ENCODE data around the gene TEDC2.
A peak's percentile ranks its signal among the peaks of the same experiment; 100 is the strongest.
"Not testable (repeated sequence)": the region's sequence is repeated elsewhere in the genome, so short reads cannot be mapped to it uniquely, and the experiment has no call there.

TEDC2 gene

GRCh38 chr16:2467528-2468232, 7.8 kb downstream of the TEDC2 start:
- DNase-seq, result peak; percentile 35

DNA sequence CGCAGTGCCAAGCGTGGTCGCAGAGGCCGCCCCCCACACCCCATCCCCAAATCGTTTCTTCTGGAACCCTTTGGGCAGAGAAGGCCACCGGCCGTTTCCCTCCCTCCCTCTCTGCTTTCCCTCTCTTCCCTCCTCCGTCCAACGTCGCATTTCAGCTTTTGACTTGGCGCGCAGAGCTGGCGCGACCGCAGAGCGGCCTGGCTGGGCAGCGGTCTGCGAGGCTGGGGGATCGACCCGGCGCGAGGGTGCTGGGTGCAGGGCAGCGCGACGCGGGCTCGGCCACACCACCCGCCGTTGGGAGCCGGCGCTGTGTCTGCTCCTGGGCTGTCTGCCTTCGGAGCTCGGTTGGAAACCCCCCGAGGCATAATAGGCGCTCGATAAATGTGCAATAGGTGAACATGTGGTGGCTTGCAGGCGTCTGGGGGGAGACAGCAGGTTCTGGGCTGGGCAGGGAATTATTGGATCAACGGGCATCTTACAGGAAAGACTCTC, 8.4 kb downstream of the TEDC2 start:
- no peak for DNase-seq

- DNase-seq, result no peak
Observed at GRCh38 chr16:2468725-2469398, 9.0 kb downstream of the TEDC2 start.

DNA sequence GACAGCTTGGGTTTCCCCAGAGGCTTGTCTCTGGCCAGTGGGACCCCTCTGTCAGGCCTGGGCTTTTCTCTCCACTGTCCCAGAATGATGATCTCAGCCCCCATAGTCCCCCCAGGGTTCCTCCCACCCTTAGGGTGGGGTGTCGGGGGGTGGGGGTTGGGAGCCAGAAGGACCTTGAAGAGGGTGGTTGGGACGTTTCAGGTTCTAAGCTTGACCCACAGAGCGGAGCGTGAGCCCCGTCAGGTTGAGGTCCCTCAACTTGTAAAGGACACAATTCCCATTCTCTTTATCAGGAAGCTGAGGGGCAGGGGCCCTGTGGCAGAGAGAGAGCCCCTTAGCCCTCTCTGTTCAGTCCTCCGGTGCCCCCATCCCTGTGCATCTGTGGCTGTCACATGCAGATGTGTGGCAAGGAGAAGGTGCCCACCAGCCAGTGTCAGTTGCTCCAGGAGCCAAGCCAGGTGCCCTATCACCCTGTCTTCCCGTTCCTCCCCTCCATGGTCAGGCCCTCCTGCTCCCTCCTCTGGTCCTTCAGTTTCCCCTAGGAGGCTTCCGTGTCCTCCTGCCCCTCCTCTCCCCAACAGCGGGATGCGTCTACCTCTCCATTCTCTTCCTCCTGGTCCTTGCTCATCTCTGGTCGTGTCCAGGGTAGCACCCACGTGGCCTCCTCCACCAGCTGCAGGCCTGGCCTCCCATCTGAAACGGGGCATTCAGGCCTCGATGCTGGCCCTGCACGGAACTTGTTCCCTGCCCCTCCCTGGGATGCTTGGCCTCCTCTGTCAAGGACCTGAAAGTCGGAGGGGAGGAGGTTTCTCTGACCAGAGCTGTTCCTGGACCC, 9.7 kb downstream of the TEDC2 start:
- DNase-seq, result no peak

- no peak for DNase-seq
Observed at GRCh38 chr16:2470234-2470601, 10.3 kb downstream of the TEDC2 start.

DNA sequence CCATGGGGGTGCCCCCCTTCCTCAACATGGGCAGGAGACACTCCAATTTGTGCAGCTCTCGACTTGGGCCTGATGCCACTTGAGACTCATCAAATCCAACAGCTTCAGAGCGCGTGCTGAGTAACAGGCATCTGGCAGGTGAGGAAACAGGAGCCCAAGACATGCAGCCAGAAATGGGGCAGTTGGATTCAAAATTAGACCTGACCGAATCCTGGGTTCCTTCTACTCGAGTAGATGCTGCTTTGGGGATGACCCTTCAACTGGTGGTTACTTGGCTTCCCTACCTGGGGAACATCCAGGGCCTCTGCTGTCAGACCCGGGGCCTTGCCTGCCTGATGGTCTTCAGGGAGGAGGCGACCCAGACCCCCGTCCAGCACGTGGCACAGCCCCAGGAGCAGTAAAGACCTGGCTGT, 10.7 kb downstream of the TEDC2 start:
- no peak for DNase-seq

DNA sequence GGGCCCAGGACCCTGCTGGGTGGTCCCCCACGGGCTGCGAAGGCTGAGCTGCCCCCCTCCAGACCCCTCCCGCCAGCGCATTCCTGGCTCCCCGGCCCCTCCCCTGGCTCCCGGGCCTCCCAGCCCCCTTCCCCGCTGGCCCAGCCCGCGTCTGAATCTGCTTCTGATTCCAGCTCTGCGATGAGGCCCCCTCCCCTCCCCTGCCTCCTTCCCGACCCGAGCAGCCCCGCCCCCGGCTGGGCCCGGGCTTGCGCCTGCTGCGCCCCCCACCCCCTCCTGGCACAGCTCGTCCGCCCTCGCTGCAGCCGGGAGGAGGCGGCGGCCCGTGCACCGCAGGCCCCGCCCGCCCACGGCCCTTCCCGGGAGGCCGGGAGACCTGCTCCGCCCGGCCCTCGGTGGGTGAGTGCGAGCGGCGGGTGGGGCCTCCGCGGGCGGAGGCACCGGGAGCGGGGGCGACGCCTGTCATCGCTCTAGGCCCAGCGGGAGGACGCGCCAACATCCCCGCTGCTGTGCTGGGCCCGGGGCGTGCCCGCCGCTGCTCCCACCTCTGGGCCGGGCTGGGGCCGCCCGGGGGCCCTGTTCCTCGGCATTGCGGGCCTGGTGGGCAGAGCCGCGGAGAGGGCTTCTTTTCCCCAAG, 11.2 kb downstream of the TEDC2 start, which contains the start of gene NTN3:
NTN3 (plus strand) TSS at position 282 of the 637 bp plus-strand sequence. CDS start 405 bp downstream, outside the sequence.
- DNase-seq, result no peak

GRCh38 chr16:2471653-2472487, 12.0 kb downstream of the TEDC2 start:
- no peak for DNase-seq

DNA sequence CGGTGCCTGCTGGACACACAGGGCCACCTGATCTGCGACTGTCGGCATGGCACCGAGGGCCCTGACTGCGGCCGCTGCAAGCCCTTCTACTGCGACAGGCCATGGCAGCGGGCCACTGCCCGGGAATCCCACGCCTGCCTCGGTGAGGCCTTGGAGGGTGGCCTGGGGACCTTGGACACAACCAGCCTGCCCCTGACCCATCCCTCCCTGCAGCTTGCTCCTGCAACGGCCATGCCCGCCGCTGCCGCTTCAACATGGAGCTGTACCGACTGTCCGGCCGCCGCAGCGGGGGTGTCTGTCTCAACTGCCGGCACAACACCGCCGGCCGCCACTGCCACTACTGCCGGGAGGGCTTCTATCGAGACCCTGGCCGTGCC, 12.6 kb downstream of the TEDC2 start:
- DNase-seq, result no peak

DNA sequence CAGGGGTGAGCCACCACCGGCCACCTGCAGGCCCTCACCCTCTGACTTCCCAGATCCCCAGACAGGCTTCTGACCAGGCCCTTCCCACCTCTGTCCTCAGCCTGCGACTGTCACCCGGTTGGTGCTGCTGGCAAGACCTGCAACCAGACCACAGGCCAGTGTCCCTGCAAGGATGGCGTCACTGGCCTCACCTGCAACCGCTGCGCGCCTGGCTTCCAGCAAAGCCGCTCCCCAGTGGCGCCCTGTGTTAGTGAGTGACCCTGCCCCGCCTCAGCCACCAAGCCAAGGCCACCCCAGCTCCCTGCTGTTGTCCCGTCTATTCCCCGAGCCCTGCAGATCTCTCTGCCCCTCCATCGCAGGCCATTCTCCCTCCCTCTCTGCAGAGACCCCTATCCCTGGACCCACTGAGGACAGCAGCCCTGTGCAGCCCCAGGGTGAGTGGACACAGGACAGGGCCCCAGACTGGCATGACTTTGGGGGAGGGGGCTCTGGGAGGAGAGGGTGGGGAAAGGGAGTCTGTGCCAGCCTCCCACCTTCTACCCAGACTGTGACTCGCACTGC, 13.1 kb downstream of the TEDC2 start:
- no peak for DNase-seq

DNA sequence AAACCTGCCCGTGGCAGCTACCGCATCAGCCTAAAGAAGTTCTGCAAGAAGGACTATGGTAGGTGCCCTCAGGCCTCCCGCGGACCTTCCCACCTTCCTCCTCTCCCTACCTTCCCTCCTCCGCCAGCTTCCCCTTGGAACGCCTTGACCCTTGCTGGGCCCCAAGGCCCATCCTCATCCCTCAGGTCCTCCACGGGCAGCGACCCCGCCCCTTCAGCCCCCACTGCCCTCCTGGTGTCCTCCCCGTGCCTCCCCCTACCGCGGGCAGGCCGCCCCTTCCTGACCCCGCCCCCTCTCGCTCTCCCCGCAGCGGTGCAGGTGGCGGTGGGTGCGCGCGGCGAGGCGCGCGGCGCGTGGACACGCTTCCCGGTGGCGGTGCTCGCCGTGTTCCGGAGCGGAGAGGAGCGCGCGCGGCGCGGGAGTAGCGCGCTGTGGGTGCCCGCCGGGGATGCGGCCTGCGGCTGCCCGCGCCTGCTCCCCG, 13.6 kb downstream of the TEDC2 start:
- peak; percentile 47 for DNase-seq

GRCh38 chr16:2473999-2474876, 14.3 kb downstream of the TEDC2 start:
- peak; percentile 65 for DNase-seq

- peak; percentile 94 for DNase-seq
Observed at GRCh38 chr16:2474877-2475412, 15.0 kb downstream of the TEDC2 start, which contains the start of gene TBC1D24. TSS of gene TBC1D24 (plus strand) at chr16:2475127. CDS start at chr16:2496149, 21,022 bp downstream.

GRCh38 chr16:2475413-2476344, 15.8 kb downstream of the TEDC2 start:
- DNase-seq, result peak; percentile 56

- DNase-seq, result no peak
Observed at GRCh38 chr16:2476345-2476720, 16.4 kb downstream of the TEDC2 start.

DNA sequence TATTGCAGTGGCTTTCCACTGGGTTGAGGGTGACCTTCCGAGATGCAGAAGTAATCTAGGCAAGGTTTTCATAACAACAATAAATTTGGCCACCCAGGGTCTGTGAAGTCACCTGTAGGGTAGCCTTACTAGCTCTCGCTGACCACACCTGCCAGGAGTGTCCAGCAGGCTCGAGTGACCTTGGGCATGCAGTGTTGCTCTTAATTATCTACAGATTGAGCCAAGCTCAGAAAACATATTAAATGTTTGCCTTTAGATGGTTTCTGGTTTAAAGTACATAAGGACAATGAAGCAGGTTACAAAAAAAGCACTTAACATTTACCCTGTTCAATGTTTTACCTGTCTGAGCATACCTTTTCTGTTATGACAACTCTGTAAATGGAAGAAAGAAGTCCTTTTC, 16.8 kb downstream of the TEDC2 start:
- DNase-seq, result no peak

GRCh38 chr16:2477327-2477726, 17.4 kb downstream of the TEDC2 start:
- DNase-seq, result no peak

GRCh38 chr16:2478279-2478678, 18.4 kb downstream of the TEDC2 start:
- DNase-seq, result no peak

DNA sequence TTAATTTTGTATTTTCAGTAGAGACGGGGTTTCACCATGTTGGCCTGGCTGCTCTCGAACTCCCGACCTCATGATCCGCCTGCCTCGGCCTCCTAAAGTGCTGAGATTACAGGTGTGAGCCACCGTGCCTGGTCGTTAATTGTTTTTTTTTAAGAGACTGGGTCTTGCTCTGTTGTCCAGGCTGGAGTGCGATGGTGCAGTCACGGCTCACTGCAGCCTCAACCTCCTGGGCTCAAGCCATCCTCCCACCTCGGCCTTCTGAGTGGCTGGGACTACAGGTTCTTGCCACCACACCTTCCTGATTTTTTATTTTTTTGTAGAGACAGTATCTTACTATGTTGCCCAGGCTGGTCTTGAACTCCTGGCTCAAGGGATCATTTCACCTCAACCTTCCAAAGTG, 20.1 kb downstream of the TEDC2 start:
- DNase-seq, result not testable (repeated sequence)

Data from activated CD4-positive, alpha-beta T cell treated with anti-CD3 and anti-CD28 coated beads, Interleukin-2, Interleukin-6, amounts not matched to agents 100 ng/mL and 50 ng/mL, durations not matched to agents 16 hours and 8 hours (primary cell).